GM18517 (cell line): Measurements from ENCODE around the gene GPM6B.
"Not testable (repeated sequence)": the region's sequence is repeated elsewhere in the genome, so short reads cannot be mapped to it uniquely, and the experiment has no call there.

ENCODE experiments used
- ATAC-seq: cut with Tn5 transposase; IDR thresholded peaks from one replicate; pipeline ENCODE4 v1.9.1; 2021; ENCODE audit warnings: mild to moderate bottlenecking, moderate library complexity; ENCODE audit not compliant: unreplicated experiment

Gene GPM6B

DNA sequence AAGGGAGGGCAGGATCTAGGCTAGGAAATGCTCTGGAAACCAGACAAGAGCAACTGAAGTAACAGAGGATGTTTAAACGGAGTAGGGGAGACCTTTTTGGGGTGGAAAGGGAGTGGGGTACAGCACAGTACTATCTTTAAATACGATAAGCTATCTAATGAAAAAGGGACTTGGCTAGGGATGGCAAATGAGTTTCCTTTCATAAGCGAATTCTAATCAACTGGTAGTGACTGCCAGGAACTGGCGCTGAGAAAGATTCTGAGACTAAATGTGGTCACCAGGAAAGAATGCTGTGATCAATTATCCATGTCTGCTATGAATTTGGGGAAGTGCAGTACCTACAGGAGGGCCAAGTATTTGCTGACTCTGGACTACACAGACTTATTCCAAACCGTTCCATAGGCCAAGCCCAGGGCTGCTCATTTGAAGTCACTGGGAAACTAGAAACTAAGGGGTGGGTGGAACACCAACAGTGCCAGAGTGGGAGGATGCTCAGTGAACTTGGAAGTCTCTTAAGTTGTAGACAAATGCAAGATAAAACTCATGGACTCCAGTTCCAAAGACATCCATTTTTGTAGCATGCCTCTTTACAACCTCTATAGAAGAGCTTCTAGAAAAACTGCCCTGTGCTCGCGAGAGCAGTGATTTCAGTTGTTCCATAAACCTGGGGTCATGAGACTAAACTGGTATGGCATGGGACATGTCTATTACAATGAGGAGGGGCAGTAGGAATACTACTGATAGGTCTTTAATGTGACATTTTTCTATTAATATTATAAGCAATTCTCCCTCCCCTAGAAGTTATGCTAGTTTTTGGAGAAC, 84.4 kb downstream of the GPM6B start:
- ATAC-seq: no peak

DNA sequence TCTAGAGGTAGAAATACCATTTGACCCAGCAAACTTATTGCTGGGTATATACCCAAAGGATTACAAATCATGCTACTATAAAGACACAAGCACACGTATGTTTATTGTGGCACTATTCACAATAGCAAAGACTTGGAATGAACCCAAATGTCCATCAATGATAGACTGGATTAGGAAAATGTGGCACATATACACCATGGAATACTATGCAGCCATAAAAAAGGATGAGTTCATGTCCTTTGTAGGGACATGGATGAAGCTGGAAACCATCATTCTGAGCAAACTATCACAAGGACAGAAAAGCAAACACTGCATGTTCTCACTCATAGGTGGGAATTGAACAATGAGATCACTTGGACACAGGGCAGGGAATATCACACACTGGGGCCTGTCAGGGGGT, 86.4 kb downstream of the GPM6B start:
- not testable (repeated sequence) for ATAC-seq

DNA sequence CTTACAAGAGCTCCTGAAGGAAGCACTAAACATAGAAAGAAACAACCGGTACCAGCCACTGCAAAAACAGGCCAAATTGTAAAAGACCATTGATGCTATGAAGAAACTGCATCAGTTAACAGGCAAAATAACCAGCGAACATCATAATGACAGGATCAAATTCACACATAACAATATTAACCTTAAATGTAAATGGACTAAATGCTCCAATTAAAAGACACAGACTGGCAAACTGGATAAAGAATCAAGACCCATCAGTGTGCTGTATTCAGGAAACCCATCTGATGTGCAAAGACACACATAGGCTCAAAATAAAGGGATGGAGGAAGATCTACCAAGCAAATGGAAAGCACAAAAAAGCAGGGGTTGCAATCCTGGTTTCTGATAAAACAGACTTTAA, 90.3 kb downstream of the GPM6B start:
- ATAC-seq: not testable (repeated sequence)

DNA sequence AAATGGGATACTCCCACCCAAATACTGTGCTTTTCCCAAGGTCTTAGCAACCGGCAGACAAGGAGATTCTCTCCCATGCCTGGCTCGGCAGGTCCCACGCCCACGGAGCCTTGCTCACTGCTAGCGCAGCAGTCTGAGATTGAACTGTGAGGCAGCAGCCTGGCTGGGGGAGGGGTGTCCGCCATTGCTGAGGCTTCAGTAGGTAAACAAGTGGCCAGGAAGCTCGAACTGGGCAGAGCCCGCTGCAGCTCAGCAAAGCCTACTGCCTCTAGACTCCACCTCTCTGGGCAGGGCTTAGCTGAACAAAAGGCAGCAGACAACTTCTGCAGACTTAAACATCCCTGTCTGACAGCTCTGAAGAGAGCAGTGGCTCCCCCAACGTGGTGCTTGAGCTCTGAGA, 92.0 kb downstream of the GPM6B start:
- ATAC-seq: not testable (repeated sequence)

DNA sequence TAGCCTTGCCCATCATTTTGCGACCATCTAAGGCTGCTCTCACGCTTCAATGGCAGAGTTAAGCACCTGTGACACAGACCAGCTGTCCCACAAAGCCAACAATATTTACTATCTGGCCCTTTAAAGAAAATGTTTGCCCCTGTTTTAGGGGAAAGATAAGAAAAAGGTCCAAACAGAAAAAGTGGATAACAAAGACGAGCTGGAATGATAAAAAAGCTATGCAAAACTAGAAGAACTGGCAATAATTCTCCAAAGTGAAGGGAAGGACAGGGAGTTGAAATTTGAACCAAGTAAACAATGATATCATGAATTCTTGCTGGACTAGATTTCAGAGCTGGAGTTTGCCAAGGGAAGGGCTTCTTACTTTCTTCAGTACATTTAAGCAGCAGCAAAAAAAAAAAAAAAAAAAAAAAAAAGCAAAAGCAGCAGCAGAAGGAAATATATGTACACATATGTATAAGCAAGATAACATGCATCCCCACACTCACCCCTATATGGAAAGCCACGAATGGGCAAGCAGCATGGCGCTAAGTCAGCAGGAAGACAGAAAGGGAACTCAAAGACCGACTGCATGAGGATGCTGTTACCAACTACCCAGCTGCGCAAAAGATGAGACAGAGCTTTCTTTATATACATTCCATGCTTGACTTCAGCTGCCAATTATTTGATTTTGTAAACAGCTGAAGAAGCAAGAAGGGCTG, 94.9 kb downstream of the GPM6B start:
- no peak for ATAC-seq

DNA sequence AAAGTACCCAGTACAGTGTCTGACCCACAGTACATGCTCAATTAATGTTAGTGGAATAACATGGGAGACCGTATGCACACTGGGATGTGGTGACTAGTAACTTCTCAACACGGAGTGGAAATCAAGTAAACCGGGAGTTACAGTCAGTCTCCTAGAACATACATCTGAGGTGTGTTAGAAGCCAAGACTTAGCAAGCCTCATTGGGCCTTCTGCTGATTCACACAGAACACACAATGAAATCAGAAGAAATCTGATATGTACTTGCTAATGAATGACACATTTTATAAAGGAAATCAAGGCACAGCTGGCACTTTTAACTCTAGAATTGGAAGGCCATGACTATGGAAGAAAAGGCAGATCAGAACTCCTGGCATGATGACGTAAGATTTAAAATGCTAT, 95.5 kb downstream of the GPM6B start:
- no peak for ATAC-seq
